Fibroblast of the aortic adventitia (primary cell): ENCODE data around the gene PPP1R12A. TPM values are rescaled to one million over a fixed set of nuclear protein-coding genes. Genes with fewer than 3 reads are reported as not detected.
"Not testable (repeated sequence)": the region's sequence is repeated elsewhere in the genome, so short reads cannot be mapped to it uniquely, and the experiment has no call there.

Experiments used
- DNase-seq: peaks from one replicate; pipeline ENCODE4 v3.0.0-alpha.2; 2010; ENCODE audit warnings: low read depth
- H3K4me3 ChIP-seq: 2 replicates; pipeline ENCODE4 v1.5.1; 2011; ENCODE audit warnings: low read depth, mild to moderate bottlenecking, control low read depth, low read length, moderate library complexity
- total RNA-seq: library from RNA; depleted of rRNA; stranded (reverse); fragments of >200 nt; gene quantifications from 2 replicates; pipeline ENCODE4 v1.2.3, GENCODE V29; 2012; ENCODE audit warnings: low replicate concordance
- TF ChIP-seq, protein P1 (sequence below): IDR thresholded peaks from 2 replicates; pipeline ENCODE4 v1.5.1; 2011; ENCODE audit warnings: mild to moderate bottlenecking, low read length, control low read depth, inconsistent platforms; ENCODE audit not compliant: insufficient read depth

The PPP1R12A gene
- total RNA-seq, 1 donor, result 119 TPM

DNA sequence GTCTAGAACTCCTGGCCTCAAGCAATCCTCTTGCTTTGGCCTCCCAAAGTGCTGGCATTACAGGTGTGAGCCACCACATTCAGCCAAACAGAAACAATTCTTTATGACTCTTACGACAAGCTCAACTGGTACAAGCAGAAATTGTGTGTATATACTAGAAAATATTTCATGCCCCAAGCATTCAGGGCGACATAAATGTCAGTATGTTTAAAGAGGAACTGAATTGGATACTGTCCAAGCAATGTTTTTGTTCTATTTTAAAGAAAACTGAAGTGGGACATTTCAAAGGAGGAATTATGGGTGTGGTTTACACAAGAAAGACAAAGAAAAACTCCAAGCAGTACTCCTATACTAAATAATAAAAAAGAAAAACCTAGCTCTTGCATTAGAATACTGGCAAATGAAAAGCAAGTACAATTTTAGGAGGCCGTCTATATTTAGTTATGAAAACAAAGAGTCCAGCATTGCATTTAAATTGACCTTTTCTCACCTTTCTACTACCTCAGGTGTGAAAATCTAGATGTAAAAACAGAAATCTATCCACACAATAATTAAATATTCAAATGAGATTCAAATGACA, 48.9 kb downstream of the PPP1R12A start:
- DNase-seq, result no peak
- no peak overlapping the region for H3K4me3 ChIP-seq
- TF ChIP-seq, protein P1, sequence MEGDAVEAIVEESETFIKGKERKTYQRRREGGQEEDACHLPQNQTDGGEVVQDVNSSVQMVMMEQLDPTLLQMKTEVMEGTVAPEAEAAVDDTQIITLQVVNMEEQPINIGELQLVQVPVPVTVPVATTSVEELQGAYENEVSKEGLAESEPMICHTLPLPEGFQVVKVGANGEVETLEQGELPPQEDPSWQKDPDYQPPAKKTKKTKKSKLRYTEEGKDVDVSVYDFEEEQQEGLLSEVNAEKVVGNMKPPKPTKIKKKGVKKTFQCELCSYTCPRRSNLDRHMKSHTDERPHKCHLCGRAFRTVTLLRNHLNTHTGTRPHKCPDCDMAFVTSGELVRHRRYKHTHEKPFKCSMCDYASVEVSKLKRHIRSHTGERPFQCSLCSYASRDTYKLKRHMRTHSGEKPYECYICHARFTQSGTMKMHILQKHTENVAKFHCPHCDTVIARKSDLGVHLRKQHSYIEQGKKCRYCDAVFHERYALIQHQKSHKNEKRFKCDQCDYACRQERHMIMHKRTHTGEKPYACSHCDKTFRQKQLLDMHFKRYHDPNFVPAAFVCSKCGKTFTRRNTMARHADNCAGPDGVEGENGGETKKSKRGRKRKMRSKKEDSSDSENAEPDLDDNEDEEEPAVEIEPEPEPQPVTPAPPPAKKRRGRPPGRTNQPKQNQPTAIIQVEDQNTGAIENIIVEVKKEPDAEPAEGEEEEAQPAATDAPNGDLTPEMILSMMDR, result no peak

DNA sequence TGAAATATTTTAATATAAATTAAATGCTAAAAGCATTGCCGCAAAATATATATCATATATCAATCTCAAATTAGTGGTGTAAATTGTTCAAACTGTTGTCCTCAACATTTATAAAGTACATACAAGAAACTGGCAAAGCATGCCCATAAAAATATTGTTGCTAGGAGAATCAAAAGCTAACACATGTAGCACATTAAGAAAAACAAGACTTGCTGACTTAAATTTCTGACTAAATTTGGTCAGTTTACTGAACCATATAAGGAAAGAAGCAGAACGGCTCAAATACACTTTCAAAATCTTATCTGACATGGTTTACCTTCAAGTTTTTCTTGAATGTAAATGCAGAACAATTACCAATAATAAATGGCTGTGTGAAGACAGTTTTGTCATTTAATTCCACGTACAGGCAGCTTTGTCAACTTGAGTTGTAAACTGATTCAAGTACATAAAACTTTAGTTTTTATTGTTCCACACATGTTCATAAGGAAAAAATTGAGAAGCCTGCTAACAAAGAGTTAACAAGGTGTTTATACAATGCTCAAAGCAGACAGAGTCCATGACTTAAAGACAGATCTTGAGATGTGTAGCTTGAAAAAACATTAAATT, 50.4 kb downstream of the PPP1R12A start:
- DNase-seq, result no peak
- no peak overlapping the region for H3K4me3 ChIP-seq
- TF ChIP-seq, protein P1, result no peak

DNA sequence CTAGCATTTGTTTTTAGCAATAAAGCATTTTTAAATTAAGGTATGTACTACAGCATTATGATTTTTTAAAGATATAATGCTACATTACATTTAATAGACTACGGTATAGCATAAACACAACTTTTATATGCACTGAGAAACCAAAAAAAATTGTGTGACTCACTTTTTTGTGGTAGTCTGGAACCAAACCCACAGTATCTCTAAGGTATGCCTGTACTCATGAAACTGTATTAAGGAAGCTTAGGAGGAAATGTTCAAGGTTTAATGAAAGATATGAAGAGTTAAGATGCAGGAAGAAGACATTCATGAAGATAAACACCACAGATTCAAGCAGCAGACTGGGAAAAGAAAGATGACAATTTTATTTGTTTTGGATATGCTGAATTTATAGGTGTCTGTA, 51.7 kb downstream of the PPP1R12A start:
- DNase-seq, result no peak
- TF ChIP-seq, protein P1, result no peak
- H3K4me3 ChIP-seq, result no peak overlapping the region

DNA sequence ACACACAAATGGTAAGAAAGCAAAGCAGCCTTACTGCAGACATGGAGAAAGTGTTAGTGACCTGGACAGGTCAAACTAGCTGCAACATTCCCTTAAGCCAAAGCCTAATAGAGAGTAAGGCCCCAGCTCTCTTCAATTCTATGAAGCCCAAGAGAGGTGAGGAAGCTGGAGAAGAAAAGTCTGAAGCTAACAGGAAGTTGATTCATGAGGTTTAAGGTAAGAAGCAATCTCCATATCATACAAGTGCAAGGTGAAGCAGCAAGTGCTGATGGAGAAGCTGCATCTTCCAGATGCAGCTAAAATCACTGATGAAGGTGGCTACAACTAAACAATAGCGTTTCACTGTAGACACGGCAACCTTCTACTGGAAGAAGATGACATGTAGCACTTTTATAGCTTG, 53.5 kb downstream of the PPP1R12A start:
- DNase-seq, result no peak

DNA sequence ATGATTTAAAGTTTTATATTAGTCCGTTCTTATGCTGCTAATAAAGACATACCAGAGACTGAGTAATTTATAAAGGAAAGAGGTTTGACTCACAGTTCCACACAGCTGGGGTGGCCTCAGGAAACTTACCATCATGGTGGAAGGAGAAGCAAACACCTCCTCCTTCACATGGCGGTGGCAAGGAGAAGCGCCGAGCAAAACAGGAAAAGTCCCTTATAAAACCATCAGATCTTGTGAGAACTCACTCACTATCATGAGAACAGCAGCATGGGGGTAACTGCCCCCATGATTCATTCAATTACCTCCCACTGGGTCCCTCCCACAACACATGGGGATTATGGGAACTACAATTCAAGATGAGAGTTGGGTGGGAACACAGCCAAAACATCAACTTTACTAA, 56.4 kb downstream of the PPP1R12A start:
- DNase-seq, H3K4me3 ChIP-seq: not testable (repeated sequence)

More for the DNA sequence above, 53.5 kb downstream of the PPP1R12A start:
- no peak overlapping the region for H3K4me3 ChIP-seq
- TF ChIP-seq, protein P1, result no peak

DNA sequence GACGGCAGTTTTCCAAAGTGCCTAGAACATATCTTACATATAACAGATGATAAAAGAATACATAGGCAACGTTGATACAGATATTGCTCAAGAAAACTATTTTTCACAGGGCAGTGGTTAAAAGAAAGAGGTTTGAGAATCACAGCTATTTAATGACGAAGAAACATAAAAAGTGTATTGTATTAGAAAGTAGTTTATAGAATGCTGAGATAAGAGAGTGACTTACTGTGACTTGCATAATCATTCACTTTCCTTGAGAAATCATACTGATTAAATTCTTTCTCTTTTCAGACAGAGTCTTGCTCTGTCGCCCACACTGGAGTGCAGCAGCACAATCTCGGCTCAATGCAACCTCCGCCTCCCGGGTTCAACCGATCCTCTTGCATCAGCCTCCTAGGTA, 57.7 kb downstream of the PPP1R12A start:
- no peak overlapping the region for H3K4me3 ChIP-seq
- no peak for DNase-seq
- TF ChIP-seq, protein P1, result no peak

DNA sequence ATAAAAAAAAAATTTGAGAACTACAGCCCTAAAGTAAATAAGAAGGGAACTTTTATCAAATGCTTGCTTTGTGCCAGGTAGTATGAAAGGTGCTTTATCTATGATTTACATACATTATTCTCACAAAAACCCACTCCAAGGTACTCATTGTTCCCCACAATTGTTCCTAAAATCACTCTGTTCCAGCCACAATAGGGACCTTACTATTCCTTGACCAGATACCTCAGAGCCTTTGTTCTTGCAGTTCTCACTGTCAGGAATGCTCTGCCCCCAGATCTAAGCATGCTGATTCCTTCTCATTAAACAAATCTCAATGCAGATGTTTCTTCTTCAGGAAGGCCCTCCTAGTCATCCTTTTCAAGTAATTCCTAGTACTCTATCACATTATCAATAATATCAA, 60.2 kb downstream of the PPP1R12A start:
- H3K4me3 ChIP-seq, result no peak overlapping the region
- TF ChIP-seq, protein P1, result no peak
- DNase-seq, result no peak
